Activated CD8-positive, alpha-beta memory T cell treated with anti-CD3 and anti-CD28 coated beads, Interleukin-2, amount 50 U/mL, for 48 hours (primary cell): ENCODE measurements around the gene PYCARD.
"Not testable (repeated sequence)": the region's sequence is repeated elsewhere in the genome, so short reads cannot be mapped to it uniquely, and the experiment has no call there.

ENCODE experiments used
- DNase-seq: peaks from one replicate; pipeline ENCODE4 v3.0.0-alpha.2; 2020

PYCARD gene

DNA sequence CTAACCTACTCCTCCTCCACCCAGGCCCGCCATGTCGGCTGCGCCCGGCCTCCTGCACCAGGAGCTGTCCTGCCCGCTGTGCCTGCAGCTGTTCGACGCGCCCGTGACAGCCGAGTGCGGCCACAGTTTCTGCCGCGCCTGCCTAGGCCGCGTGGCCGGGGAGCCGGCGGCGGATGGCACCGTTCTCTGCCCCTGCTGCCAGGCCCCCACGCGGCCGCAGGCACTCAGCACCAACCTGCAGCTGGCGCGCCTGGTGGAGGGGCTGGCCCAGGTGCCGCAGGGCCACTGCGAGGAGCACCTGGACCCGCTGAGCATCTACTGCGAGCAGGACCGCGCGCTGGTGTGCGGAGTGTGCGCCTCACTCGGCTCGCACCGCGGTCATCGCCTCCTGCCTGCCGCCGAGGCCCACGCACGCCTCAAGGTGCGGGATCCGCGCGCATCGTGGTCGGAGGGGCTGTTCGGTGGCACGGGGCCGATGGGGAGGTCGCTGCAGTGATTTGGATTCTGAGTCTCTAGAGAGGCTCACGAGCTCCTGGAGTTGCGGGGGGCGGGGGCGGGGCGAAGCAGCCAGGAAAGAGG, 12.2 kb upstream of the PYCARD start:
- DNase-seq, result no peak

DNA sequence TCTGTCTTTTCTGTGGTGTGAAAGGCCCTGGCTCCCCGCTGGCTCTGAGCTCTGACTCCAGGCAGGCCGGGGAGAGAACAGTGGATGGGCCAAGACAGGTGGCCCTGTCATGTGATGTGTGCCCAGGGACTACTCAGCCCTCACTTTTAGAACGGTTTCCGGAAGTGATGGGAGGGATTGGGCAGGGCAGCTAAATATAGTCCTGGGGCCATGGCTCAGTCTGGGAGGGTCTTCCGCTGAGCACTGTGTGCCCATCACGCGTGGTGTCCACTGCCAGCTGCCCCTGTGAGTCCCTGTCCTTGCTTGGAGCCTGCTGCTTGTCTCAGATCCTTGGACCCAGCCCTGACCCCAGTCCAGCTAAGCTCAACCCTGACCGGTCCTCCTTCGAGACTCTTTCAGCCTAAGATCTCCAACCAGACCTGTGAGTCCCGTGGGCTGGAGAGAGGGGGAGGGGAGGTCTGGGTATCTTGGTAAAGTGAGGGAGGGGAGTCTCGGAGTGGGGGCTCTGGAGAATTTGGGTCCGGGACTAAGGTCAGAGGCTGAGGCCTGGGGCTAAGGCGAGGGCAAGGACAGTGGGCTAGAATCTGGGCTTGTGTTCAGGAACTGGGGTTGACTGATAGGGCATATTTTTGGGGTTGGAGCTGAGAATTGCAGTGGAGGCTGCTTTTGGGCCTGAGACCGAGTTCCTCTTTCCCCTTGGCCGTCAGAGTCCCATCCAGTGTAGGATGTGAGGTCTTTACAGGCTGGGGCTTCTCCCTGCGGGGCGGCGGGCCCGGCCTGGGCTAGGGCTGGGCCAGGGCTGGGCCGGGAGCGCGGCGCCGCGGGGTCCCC, 11.5 kb upstream of the PYCARD start, which contains the start of gene TRIM72:
Gene TRIM72 (plus strand): TSS at position 243 of the 831 bp plus-strand sequence. CDS start 620 bp downstream, outside the sequence.
- DNase-seq, result no peak

DNA sequence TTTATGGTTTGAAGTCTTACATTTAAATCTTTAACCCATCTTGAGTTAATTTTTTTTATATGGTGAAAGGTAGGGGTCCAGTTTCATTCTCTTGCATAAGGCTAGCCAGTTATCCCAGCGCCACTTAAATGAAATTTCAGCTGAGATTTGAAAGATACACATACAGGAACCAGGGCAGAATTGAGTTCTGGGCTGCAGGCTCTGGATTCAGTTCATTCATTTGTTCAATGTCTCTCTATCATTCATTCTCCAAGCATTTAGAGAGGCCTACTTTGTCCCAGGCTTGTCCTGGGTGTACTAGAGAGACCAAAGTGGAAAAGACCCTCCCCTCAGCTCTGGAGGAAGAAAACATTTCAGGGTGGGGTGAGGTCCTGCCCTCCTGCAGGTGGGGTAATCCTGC, 10.8 kb upstream of the PYCARD start:
- no peak for DNase-seq

DNA sequence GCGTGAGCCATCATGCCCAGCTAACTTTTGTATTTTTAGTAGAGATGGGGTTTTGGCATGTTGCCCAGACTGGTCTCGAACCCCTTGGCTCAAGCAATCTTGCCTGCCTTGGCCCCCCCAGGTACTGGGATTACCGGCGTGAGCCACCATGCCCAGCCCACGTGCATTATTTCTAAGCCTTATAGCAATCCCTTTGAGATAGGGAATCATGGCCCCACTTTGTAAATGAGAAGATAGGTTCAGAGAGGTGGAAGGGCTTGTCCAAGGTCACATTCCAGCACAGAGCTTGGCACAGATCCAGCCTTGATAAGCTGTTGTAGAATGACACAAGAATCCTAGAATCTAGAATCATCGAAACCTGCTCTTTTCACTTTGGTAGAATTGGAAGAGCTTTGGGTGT, 4.2 kb upstream of the PYCARD start:
- no peak for DNase-seq

DNA sequence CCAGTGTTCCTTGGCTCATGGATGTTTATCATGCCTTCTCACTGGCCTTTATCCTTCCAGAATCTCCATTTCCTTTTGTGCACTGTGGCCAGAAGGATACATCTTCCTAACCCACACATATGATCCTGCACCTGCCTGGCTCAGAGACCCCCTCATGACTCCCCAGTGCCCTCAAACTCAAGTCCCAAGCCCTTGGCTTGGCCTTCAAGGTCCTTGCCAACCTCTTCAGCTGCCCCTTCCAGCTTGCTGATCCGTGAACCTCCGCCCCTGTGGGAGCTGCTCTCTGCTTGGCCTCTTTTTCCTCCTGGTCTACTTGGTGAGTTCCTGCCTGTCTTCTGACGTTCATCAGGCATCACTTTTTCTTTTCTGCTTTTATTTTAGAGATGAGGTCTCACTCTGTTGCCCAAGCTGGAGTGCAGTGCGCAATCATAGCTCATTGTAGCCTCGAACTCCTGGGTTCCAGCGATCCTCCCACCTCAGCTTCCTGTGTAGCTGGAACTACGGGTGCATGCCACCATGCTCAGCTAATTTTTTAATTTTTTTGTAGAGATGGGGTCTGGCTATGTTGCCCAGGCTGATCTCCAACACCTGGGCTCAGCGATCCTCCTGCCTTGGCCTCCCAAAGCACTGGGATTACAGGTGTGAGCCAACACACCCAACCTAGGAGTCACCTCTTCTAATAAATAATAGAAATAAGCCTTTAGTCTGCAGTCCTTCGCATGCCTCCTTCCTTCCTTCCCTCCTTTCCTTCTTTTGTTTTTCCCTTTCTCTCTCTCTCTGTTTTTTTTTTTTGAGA, 2.5 kb upstream of the PYCARD start:
- DNase-seq, result no peak

DNA sequence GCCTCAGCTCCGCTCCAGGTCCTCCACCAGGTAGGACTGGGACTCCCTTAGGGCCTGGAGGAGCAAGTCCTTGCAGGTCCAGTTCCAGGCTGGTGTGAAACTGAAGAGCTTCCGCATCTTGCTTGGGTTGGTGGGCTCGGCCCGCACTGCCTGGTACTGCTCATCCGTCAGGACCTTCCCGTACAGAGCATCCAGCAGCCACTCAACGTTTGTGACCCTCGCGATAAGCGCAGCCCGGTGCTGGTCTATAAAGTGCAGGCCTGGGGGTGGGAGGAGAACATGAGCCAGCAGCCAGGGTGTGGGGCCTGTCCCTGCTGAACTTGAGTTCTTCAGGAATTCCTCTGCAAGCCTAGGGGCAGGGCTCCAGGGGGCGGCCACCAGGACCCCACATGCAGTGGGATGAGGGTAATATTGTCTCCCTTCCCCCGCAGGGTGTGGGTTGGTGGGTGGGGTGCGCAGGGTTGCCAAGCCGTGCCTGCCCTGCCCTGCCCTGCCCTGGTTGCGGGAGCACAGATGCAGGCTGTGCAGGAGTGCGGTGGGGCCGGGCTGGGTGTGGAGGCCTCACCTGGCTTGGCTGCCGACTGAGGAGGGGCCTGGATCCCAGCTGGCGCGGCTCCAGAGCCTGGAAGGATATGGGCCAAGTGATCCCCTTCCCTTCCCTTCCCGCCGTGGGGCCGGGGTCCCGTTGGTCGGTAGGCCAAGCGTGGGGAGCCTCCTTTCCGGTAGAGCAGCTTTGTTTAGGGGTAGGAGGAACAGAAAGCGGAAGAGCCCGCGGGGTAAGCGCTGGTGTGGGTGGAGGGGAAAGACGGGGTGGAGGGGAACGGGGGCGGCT, 762 bp downstream of the PYCARD start:
- DNase-seq, result no peak

DNA sequence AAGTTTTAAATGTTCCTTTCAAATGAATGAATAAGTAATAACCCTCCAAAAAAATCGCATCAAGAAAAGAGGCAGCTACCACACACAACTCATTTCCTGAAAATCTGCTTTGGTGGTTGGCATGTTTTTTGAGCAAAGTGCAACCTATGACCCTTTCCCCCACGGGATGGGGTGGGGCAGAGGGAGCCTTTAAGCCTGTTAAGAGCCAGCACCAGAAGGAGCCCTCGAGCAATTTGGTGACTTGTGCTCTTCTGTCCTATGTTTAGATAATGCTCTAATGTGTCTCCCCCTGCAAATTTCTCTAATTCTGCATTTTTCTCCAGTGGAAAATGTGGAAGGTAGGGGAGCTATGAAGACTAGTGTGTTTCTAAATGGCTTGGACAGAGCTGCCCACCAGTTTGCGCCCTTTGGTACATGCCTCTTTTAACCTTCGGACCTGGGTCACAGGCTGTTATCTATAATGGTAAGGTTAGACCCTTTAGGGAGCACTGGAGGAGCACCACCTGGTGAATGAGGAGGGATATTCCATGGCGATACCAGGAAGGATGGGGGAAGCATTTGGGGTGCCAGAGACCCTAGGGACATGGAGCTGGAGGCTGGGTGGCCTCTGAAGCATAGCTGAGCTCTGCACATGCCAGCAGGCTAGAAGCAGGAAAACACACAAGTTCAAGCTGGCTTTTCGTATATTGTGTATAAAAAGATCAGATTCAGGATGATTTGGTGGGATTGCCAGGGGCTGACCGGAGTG, 1.6 kb downstream of the PYCARD start:
- DNase-seq, result no peak

DNA sequence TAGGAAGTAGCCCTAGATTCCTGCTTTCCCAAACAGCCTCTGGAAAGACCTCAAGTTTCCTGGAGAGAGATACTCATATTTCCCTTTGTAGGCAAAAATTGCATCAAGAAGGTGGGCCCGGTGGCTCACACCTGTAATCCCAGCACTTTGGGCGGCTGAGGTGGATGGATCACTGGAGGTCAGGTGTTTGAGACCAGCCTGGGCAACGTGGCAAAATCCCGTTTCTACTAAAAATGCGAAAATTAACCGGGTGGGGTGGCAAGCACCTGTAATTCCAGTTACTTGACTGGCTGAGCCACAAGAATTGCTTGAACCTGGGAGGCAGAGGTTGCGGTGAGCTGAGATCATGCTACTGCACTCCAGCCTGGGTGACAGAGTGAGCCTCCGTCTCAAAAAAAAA, 2.4 kb downstream of the PYCARD start:
- DNase-seq, result not testable (repeated sequence)

DNA sequence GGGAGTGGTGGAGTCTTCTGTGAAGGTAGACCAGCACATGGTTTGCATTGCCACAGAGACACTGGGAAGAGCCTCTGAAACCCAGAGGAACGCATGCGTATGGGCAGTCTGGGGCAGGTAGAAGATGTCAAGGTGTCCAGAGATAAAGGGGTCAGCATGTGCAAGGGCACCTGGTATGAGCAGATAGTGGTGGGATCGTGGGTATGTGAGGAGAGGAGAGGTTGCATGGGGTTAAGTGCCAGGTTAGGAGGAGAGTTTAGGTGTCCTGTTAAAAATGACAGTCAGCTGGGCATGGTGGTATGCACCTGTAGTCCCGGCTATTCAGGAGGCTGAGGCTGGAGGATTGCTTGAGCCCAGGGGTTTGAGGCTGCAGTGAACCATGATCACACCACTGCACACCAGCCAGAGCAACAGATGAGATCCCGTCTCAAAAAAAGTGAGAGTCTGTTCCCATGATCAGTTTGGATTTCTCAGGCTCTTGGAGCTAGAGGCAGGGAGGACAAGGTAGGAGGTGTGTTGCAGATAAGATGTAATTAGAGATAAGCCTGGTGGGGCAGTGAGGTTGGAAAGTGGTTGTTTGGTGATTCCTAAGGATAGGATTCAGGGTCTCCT, 3.0 kb downstream of the PYCARD start:
- DNase-seq, result no peak

DNA sequence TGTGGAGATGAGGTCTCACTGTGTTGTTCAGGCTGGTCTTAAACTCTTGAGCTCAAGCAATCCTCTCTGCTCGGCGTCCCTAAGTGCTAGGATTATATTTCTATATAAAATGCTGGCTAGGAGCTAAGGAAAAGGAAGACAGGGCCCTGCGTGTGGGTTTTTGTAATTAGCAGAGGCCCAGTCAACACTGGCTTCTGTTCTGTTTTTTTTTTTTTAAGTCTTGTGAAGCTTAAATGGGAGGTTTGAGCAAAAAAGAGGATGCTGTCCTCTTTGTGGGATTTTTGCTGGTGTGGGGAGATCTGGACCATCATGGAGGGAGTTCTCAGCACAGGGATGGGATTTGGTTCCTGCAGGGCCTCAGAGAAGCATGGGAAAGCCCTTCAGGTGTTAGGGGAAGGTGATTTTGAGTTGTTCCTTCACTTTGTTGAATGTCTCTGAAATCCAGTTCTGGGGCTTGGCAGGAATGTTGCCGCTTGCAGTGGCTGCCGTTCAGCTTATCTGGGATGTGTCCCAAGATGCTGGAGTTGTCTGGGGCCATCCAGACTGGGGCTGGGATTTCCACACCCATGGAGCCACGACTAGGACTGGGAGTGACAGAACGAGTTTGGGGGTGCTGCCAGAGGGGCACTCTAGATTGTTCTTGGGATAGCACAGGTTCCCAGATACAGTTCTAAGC, 4.2 kb downstream of the PYCARD start:
- no peak for DNase-seq

DNA sequence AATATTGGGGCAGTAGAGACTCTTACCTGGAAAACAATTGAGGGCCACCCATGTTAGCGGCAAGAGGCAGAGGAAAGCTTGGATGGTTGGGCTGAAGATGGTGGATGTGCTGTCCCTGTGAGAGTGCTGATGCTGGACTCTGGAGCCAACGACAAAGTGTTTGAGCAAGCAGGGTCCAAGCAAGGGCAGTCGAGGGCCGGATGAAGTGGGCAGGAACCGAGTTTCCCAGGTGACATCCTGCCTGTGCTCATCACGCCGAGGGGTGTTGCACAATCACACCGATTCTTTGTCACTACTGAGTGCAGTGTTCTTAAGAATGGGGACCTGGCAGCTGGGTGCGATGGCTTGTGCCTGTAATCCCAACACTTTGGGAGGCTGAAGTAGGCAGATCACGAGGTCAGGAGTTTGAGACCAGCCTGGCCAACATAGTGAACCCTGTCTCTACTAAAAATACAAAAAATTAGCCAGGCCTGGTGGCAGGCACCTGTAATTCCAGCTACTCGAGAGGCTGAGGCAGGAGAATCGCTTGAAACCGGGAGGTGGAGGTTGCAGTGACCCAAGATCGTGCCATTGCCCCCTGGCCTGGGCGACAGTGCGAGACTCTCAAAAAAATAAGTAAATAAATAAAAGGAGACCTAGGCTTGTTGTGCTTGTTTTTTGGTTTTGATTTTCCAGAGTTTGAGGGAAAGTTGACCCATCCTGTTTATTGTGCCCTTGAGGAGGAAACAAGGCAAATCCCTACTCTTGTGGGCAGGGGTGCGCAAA, 6.1 kb downstream of the PYCARD start:
- DNase-seq, result no peak

DNA sequence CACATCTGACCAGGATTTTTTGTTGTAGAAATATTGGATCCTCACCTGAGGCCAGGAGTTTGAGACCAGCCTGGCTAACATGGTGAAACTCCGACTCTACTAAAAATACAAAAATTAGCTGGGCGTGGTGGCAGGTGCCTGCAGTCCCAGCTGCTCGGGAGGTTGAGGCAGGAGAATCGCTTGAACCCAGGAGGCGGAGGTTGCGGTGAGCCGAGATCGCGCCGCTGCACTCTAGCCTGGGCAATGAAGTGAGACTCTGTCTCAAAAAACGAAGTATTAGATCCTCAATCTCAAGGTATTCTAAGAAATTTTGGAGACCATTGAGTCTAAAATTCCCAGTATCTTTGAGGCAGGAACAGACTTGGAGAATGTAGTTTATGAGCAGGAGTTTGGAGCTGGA, 6.7 kb downstream of the PYCARD start:
- not testable (repeated sequence) for DNase-seq

DNA sequence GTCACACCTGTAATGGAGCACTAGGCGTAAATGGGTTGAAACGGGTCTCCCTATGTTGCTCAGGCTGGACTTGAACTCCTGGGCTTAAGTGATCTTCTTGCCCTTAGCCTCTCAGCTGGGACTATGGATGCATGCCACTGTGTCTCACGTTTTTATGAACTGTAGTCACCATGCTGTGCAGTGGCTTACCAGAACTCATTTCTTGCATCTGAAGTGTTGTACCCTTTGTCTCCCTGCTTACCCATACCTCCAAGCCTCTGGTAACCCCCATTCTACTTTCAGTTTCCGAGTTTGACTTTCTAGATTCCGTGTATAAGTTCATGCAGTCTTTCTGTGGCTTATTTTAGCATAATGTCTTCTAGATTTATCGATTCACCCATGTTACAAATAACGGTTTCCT, 7.7 kb downstream of the PYCARD start:
- DNase-seq, result no peak

DNA sequence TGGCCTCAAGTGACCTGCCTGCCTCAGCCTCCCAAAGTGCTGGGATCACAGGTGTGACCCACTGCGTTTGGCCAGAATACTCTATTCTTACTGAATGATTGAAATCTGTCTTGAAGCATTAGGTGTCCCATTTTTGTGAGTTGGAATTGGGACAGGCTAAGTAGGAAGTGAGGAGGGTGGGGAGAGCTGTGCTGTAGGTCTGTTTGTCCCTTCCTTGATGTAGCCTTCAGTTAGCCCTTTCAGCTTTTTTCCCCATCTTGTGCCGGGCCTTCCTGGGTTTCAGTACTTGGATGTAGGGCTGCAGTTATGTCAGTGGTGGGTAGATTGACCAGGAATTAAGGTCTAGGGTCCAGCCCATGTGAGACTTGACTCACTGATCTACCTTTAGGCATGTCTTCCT, 8.7 kb downstream of the PYCARD start:
- DNase-seq, result no peak

DNA sequence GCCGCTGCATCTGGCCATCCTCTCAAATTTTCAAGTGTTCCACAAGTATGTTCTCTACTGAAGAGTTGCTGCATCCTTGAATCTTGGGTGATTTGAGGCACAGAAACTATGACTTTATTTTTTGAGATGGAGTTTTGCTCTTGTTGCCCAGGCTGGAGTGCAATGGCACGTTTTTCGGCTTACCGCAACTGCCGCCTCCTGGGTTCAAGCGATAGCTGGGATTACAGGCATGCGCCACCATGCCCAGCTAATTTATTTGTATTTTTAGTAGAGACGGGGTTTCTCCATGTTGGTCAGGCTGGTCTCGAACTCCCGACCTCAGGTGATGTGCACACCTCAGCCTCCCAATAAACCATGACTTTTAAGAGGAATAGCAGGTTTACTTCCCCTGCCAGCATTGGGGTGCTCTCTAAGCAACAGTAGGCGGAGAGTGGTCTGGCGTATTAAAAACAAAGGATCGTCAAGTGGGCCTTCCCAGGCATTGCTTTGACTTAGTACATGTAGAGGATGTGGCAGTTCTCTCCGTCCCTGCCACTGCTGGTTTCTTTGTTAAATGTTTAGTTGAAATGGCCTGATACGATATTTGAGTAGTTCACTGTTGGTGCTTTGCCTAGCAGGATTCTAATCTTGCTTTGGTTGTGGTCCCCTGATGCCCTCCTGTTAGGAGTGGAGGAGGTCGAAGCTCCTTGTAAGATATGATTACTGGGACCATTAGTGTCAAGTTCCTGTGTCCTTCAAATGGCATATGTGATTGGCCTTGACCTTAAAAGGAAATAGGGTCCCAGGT, 9.5 kb downstream of the PYCARD start:
- DNase-seq, result no peak

DNA sequence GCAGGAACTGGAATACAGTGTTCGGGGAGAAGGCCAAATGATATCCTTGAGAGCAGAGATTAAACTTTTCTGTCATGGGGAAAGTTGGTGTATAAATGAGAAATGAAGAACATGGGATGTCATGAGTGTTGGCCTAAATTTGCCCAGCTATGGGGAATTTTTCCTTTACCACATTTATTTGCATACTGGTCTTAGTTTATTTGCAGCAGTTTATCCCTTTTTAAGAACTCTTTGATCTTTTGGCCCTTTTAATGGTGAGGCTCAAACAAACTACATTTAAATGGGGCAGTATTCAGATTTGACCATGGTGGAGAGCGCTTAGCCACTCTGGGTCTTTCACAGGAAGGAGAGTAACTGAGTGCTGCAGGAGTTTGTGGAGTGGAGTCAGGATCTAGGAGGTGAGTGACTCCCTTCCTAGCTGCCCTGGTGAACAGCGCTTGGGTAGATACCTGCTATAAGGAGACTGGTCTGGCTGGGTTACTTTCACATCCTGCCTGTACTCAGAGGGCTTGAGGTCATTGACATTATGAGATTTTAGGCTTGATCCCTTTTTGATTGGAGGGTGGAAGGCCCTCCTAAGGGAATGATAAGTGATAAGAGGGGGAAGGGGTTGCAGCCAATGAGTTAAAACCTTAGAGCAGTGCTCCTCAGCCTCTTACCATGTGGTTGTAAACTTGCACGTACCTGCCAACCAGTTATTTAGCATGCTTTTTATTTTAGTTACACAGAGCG, 10.7 kb downstream of the PYCARD start:
- no peak for DNase-seq

DNA sequence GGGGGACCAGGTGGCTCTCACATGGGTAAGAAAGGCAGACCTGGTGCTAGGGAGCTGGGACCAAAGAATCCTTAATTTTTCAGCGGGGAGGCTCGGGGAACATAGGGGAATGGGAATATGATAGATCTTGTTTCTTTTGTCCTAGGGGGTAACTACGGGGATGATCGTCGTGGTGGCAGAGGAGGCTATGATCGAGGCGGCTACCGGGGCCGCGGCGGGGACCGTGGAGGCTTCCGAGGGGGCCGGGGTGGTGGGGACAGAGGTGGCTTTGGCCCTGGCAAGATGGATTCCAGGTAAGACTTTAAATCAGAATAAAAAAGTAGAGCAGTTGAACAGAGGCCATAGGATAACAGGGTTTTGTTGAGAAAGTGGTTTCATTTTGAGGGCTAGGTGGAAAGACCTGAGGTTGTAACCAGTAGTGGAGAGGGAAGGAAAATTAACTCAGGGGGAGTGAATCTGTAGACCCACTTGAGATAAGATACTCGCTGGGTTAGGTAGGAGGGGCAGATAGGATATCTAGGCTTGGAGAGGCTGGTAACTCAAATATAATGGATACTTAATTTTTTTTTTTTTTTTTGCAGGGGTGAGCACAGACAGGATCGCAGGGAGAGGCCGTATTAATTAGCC, 11.6 kb downstream of the PYCARD start:
- no peak for DNase-seq

DNA sequence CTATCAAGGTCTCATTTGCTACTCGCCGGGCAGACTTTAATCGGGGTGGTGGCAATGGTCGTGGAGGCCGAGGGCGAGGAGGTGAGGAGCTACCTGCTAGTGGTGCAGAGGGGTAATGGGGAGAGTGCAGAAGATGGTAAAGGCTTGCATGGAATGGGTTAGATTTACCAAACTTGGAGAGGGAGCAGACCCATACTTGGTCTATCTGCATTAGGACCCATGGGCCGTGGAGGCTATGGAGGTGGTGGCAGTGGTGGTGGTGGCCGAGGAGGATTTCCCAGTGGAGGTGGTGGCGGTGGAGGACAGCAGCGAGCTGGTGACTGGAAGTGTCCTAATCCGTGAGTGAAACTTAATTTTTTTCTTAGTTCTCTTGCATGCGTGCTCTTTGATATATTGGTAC, 12.5 kb downstream of the PYCARD start:
- no peak for DNase-seq
